HepG2 (cell line): Measurements from ENCODE around the gene OMG. TPM values are rescaled to one million over a fixed set of nuclear protein-coding genes. Genes with fewer than 3 reads are reported as not detected.

Experiments used
- ATAC-seq: fragments of 200-7000 bp; cut with Tn5 transposase; 3 replicates; pipeline ENCODE4 v1.9.1; 2020; ENCODE audit warnings: mild to moderate bottlenecking, moderate library complexity
- BruUV-seq: library from RNA; stranded (reverse); fragments of 400-500 nt; replicated peaks from 2 replicates; lab custom pipeline; 2021; lab: Mats Ljungman, UMichigan
- CTCF ChIA-PET: fragments of 300-600 bp; formaldehyde crosslinking; extraction: SDS; loops from one replicate; lab custom pipeline; 2021; ENCODE audit warnings: low total read pairs, inconsistent platforms, low intra/inter-chr PET ratio; lab: Yijun Ruan, JAX
- POLR2A ChIA-PET: fragments of 350-600 bp; sonication (Branson Sonifier 250); formaldehyde crosslinking; loops from one replicate; lab custom pipeline; 2020; ENCODE audit warnings: antibody characterized with exemption, inconsistent platforms; lab: Yijun Ruan, JAX
- DNase-seq: peaks from one replicate; pipeline ENCODE4 v3.0.0-alpha.2; 2015; ENCODE audit warnings: low spot score
- FAIRE-seq: peaks from 3 replicates; lab custom pipeline; 2011; peaks lifted over from hg19 to GRCh38; lab: Jason Lieb, UNC
- H2AFZ ChIP-seq: one replicate; pipeline ENCODE4 v1.6.1; 2011; ENCODE audit warnings: low read length, inconsistent platforms
- H3K27ac ChIP-seq: fragments of 300-600 bp; 3 replicates; pipeline ENCODE4 v1.8.0; 2011; ENCODE audit warnings: mixed run types, mild to moderate bottlenecking, mixed read lengths, low read length, inconsistent platforms; ENCODE audit not compliant: insufficient read depth; ENCODE audit errors: extremely low read length
- H3K27me3 ChIP-seq, 2 experiments: fragments of 200-600 bp in 1 of 2; 2 replicates in 1 of 2; 3 replicates in 1 of 2; pipeline versions ENCODE4 v1.6.0 to v1.8.0; 2011; ENCODE audit warnings: low read length in 2 of 2, mild to moderate bottlenecking in 2 of 2, moderate library complexity in 2 of 2, inconsistent platforms in 1 of 2; ENCODE audit not compliant: insufficient read depth in 2 of 2, control insufficient read depth in 1 of 2
- H3K36me3 ChIP-seq, 2 experiments: fragments of 200-600 bp in 1 of 2; replicated peaks in 1 of 2; 2 replicates in 1 of 2; 3 replicates in 1 of 2; pipeline versions ENCODE4 v1.5.1 to v1.8.0; 2011; ENCODE audit warnings: low read length in 2 of 2, inconsistent platforms in 1 of 2; ENCODE audit not compliant: insufficient read depth in 2 of 2, control insufficient read depth in 1 of 2
- H3K4me1 ChIP-seq: 2 replicates; pipeline ENCODE4 v1.5.1; 2012; ENCODE audit warnings: low read length, inconsistent platforms; ENCODE audit not compliant: insufficient read depth
- H3K4me2 ChIP-seq: 2 replicates; pipeline ENCODE4 v1.6.0; 2011; ENCODE audit warnings: low read depth, low read length, inconsistent platforms
- H3K4me3 ChIP-seq, 3 experiments: fragments of 200-600 bp in 1 of 3; sonication (generic), shearing (Covaris generic) in 1 of 3; replicated peaks in 1 of 3; 2 replicates each; pipeline ENCODE4 v1.5.1; 2011 to 2016; ENCODE audit warnings: low read length in 3 of 3, inconsistent platforms in 2 of 3, low read depth in 2 of 3, mild to moderate bottlenecking in 2 of 3, control low read depth in 1 of 3, mixed read lengths in 1 of 3; ENCODE audit not compliant: insufficient read depth in 1 of 3
- H3K79me2 ChIP-seq: one replicate; pipeline ENCODE4 v1.6.1; 2011; ENCODE audit warnings: low read length, inconsistent platforms; ENCODE audit not compliant: insufficient read depth
- H3K9ac ChIP-seq: 2 replicates; pipeline ENCODE4 v1.6.0; 2011; ENCODE audit warnings: mild to moderate bottlenecking, low read depth, low read length, inconsistent platforms; ENCODE audit not compliant: insufficient read depth
- H3K9me3 ChIP-seq: 2 replicates; pipeline ENCODE4 v1.5.1; 2012; ENCODE audit warnings: mild to moderate bottlenecking, low read length
- H4K20me1 ChIP-seq: 2 replicates; pipeline ENCODE4 v1.6.0; 2011; ENCODE audit warnings: inconsistent platforms, mild to moderate bottlenecking, low read length, moderate library complexity; ENCODE audit not compliant: insufficient read depth
- AKAP8 ChIP-seq: sonication (generic); formaldehyde crosslinking; IDR thresholded peaks from 2 replicates; pipeline ENCODE4 v1.5.1; 2020; ENCODE audit warnings: mild to moderate bottlenecking, missing genetic modification reagents
- CHD2 ChIP-seq: IDR thresholded peaks from 2 replicates; pipeline ENCODE4 v1.6.1; 2011; ENCODE audit warnings: low read depth, low read length, improper control_type of control experiment
- YY1 ChIP-seq: IDR thresholded peaks from 2 replicates; pipeline ENCODE4 v1.6.1; 2011; ENCODE audit warnings: low read length, low read depth, moderate library complexity, mild to moderate bottlenecking; ENCODE audit not compliant: insufficient read depth, insufficient replicate concordance
- ZNF460 ChIP-seq: sonication (generic); formaldehyde crosslinking; IDR thresholded peaks from 2 replicates; pipeline ENCODE4 v1.5.1; 2020; ENCODE audit warnings: missing genetic modification reagents, mild to moderate bottlenecking, borderline replicate concordance
- ZNF687 ChIP-seq: sonication (generic); formaldehyde crosslinking; IDR thresholded peaks from 2 replicates; pipeline ENCODE4 v1.5.1; 2020; ENCODE audit warnings: mild to moderate bottlenecking, missing genetic modification reagents, moderate library complexity
- ZNF724P ChIP-seq: sonication (generic); formaldehyde crosslinking; IDR thresholded peaks from 2 replicates; pipeline ENCODE4 v1.8.0; 2022; ENCODE audit warnings: missing genetic modification reagents, borderline replicate concordance
- ZNF775 ChIP-seq: sonication (generic); formaldehyde crosslinking; IDR thresholded peaks from 2 replicates; pipeline ENCODE4 v1.4.0; 2020; ENCODE audit warnings: missing genetic modification reagents, mild to moderate bottlenecking, moderate library complexity, borderline replicate concordance
- WGBS: methylation state at CpG from one replicate; pipeline ENCODE4 v1.1.6; 2017; ENCODE audit warnings: low lambda C conversion rate; 5-methylcytosine and 5-hydroxymethylcytosine counted together
- in situ Hi-C: cut with HindIII; loops from 2 replicates; pipeline ENCODE4 v1.10.0; 2017; ENCODE audit warnings: low pct_unique_long_range_greater_than_20kb; ENCODE audit not compliant: extremely low pct_ligation_motif_present
- intact Hi-C: fragments of 100-400 bp; cut with micrococcal nuclease; formaldehyde crosslinking; loops from one replicate; pipeline ENCODE4 v1.10.0; 2022; ENCODE audit not compliant: unreplicated experiment
- polyA plus RNA-seq, 8 experiments: library from polyadenylated mRNA; depleted of rRNA in 3 of 8; stranded (reverse) in 7 of 8; unstranded in 1 of 8; fragments of >200 nt; fragmentation: Illumina TruSeq in 4 of 8; extraction: Trizol in 4 of 8; gene quantifications; 2 replicates each; pipeline versions ENCODE4 v1.2.1 to v1.2.3, GENCODE V29; 2011 to 2016; ENCODE audit warnings: low read depth in 4 of 8, missing spikeins in 1 of 8, mixed read lengths in 1 of 8; ENCODE audit not compliant: insufficient read depth in 1 of 8
- total RNA-seq, 5 experiments: library from RNA; depleted of rRNA; stranded (reverse); fragments of >200 nt; fragmentation: Illumina TruSeq; extraction: Trizol; gene quantifications; 2 replicates each; pipeline ENCODE4 v1.2.3, GENCODE V29; 2016; ENCODE audit warnings: low read depth in 1 of 5

The OMG gene
- total and polyA plus RNA-seq, 2 of the 13 experiments (the other 11 are each of a cell fraction or from before 2014, with no cell fraction given), result not detected

GRCh38 chr17:31320791-31321190 lies 23.8 kb upstream of the OMG start (continued):
- no peak for TF ChIP-seq ZNF687 (CRISPR knock-in tag)
- TF ChIP-seq ZNF775, result no peak

GRCh38 chr17:31320241-31320640 lies 23.2 kb upstream of the OMG start:
- DNase-seq (no peak), ATAC-seq (no peak), FAIRE-seq (no peak)
- Histone ChIP-seq H3K4me1 (no peaks in the 10 kb centered on the region), H3K36me3 (no peaks in the 10 kb centered on the region; a peak in 1 of 5 replicates), H3K9me3 (no peaks in the 10 kb centered on the region), H3K4me3 (no peak overlapping the region), H4K20me1 (no peaks in the 10 kb centered on the region), H3K4me2 (no peak overlapping the region), H3K27me3 (no peaks in the 10 kb centered on the region)
- intact Hi-C loops, result no loop called here
- in situ Hi-C loops, result no loop called here
- no TSS peak for BruUV-seq
- POLR2A ChIA-PET, result no interaction called here
- CTCF ChIA-PET, result no interaction called here
- no peak for TF ChIP-seq CHD2
- no peak for TF ChIP-seq YY1
- no peak for TF ChIP-seq ZNF724P (CRISPR knock-in tag)
- no peak for TF ChIP-seq AKAP8 (CRISPR knock-in tag)
- TF ChIP-seq ZNF460 (CRISPR knock-in tag), result no peak
- TF ChIP-seq, all 625 proteins: peak for 0
- H3K79me2 ChIP-seq, result no peaks in the 10 kb centered on the region
- no peak overlapping the region for H2AFZ ChIP-seq
- no peak overlapping the region for H3K27ac ChIP-seq
- 98% methylated on average over 2 of the region's 2 CpGs for whole genome bisulfite sequencing
- no peak overlapping the region for H3K9ac ChIP-seq
